Activated CD4-positive, alpha-beta T cell treated with anti-CD3 and anti-CD28 coated beads, Interleukin-2, amount 50 U/mL, for 1 hour (primary cell): ENCODE measurements around the gene TBC1D30.

Experiments
- DNase-seq: peaks from one replicate; pipeline ENCODE4 v3.0.0-alpha.2; 2020

Gene TBC1D30

DNA sequence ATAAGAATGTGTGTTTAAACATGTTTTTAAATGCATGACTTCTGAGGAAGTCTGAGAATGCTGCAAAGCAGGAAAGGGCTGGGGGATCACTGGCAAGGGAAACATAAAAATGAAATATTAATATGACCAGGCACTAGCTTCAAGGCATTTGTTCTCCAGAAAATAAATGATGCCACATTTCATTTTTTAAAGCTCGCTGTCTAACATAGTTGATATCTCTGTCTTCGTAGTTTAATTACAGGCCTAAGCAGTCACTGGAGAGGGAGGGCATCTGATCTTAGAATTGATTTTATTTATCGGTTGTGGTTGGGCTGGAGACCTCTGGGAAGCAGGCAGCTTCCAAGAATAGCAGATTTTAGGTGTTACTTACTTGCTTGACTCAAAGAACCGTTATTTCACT lies 87.5 kb downstream of the TBC1D30 start:
- DNase-seq, result no peak

DNA sequence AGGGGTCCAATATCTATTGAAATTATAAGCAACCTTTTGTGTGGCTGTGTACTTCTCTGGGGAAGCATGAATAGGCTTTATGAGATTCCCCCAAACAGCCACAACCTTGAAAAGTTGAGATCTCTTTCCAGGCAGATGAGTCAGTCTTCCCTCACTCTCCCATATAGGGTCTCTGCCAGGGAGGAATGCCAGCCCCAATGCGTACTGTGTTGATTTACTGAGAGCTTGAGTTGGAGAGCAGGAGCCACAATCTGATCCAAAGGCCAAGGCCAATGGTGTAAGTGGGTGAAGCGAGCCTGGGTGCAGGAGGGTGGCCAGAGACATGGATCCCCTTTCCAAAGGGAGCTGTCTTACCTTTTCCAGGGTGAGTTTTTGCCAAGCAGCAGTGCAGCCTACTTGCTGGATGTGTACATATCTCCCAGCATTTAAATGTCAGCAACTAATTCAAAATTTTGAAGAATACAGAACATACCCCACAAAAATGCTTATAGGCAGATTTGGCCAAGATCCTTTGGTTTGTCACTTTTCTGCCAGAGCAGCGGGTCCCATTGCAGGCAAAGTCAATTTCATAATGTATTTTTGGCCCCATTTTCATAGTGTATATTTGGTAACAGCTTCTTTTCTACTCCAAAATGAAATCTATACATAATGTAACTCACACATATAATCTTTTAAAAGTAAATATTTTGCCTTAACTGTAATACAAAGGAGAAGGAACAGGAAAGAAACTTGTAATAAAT lies 88.2 kb downstream of the TBC1D30 start:
- no peak for DNase-seq

DNA sequence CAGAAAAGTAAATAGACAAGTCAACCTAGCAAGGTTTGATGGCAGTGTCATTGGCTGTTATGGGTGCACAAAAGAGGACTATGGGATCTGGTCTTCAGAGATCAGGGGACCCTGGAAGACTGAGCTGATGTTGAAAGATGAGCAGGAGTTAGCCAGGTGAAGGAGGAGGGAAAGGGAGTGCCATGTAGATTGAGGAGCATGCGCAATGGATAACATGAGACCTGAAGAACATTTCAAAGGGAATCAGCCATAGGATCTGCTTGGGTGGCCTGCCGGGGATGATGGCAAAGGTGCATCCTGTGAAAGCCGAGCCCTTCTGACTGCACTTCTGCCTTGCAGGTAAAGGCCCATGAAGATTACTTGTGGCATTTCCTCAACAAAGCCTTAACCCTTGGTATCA lies 90.8 kb downstream of the TBC1D30 start:
- DNase-seq, result no peak

DNA sequence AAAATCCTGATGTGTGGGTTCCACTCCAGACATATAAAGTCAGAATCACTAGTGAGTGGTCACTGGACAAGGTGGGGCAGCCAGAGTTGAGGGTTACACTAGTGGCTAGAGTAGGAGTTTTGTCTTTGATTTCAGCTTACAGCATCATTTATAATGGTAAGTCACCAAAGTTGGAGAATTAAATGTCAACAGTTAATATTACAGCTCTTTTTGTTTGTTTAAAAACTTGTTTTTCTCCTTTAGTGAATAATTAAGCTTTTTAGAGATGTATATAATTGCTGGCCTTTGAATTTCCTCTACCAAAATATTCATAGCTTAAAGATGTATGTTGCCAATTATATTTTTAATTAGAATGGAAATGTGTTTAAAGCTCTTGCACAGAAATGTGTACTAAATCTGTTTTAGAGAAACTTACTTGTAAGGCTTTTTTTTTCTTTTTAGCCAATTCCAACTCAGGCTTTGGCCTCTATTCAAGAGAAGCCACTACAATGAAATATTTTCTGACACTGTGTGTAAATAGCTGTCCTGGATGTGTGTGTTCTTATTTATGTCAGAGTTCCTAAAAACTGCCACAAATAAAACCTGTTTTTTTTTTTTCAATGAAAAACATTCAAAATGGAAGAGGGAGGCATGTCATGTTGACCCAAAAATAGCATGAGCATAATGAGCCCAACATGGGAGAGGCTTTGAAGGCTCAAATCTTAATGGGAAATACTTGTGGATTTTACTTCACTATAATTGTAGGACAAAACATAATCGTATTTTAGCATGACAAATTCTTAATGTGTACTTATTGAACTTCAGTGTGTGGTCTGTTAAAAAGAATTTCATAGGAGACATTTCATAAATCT lies 92.2 kb downstream of the TBC1D30 start:
- no peak for DNase-seq

DNA sequence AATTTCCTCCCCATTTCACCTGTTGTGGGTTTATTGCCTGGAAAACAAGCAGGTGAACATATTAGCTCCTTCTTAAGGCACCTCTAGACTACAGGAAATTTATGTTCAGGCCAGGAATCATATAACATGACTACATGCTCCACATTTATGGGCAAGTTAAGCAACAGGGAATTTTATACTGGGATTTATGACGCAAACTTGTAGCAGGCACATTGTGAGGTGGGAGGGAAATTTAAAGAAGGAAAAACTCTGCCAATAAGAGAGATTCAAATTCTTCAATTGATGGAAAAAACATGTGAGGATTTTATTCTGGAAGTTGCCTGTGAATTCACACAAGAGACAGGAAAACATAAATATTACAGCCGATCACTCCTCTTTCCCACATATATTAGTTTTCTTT lies 93.9 kb downstream of the TBC1D30 start:
- DNase-seq, result no peak

DNA sequence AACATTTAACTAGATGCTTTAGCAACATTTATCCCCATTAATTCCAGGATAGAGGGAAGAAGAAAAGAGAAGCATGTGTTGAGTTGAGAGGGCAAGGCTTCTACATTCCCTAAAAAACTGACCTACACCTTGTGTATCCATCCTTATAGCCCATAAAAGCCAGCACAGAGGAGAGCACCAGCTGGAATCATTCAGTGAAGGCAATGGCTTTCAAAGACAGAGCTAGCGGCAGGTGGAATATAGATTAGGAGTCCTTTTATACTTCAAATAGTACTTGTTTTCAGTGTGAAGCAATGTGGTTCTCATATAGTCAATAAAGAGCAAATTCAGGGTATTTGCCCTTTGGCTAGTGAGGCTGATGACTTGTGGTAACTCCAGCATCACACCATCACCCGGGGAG lies 94.4 kb downstream of the TBC1D30 start:
- DNase-seq, result no peak

DNA sequence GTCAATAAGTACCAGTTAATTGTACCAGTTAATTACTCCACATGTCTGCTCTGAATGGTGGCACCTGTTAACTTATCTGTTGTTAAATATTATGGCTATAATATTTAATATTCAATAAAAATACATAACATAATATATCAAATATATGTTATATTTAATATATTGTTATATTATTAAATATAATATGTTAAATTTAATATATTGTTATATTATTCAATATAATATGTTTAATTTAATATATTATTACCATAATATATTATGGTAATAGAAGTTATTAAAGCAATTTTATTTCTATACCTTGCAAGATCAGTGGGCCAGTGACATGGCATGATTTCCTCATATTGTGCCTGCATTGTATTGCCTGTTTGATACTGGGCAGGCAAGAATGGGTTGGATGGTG lies 98.4 kb downstream of the TBC1D30 start:
- no peak for DNase-seq

DNA sequence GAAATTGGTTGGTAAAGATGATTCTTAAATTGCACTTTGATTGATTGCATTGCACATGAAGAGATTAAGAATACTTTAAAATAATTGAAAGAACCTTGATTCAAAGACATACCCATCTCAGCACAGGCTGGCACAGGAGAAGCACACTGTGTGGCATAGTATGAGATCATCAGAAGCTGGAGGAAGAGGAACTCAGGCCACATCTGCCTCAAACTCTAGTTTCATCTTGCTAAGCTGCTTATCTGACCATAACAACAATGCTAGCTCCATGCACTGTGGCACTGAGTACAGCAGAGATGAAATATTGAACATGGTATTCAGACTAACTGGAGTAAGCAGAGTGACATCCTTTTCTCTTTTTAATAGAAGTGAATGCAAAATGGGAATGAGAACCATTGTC lies 99.1 kb downstream of the TBC1D30 start:
- no peak for DNase-seq
